HG03520 (cell line): ENCODE results near the gene TCEAL6.
"Not testable (repeated sequence)": the region's sequence is repeated elsewhere in the genome, so short reads cannot be mapped to it uniquely, and the experiment has no call there.

ENCODE experiments used
- ATAC-seq: cut with Tn5 transposase; IDR thresholded peaks from one replicate; pipeline ENCODE4 v1.9.1; 2021; ENCODE audit warnings: mild to moderate bottlenecking, moderate library complexity; ENCODE audit not compliant: unreplicated experiment

The TCEAL6 gene

GRCh38 chrX:102142274-102142673 lies at the start of gene TCEAL6:
Gene TCEAL6 (minus strand): TSS chrX:102142481.
- ATAC-seq: not testable (repeated sequence)

- ATAC-seq: no peak
These were observed 43.9 kb upstream of the TCEAL6 start for GRCh38 chrX:102185967-102186720.

GRCh38 chrX:102155806-102156179 lies 13.5 kb upstream of the TCEAL6 start, which contains the start of gene BEX5:
Gene BEX5 (minus strand): TSS chrX:102155977. CDS start chrX:102154265, 1,712 bp downstream.
- peak; percentile 93 for ATAC-seq

- peak; percentile 38 for ATAC-seq
These were observed 12.9 kb upstream of the TCEAL6 start for GRCh38 chrX:102154900-102155805.

- no peak for ATAC-seq
These were observed 12.1 kb upstream of the TCEAL6 start for GRCh38 chrX:102154218-102154860.

GRCh38 chrX:102141631-102142030 lies 650 bp downstream of the TCEAL6 start:
- not testable (repeated sequence) for ATAC-seq

GRCh38 chrX:102140876-102141275 lies 1.4 kb downstream of the TCEAL6 start:
- not testable (repeated sequence) for ATAC-seq

GRCh38 chrX:102138064-102138463 lies 4.2 kb downstream of the TCEAL6 start:
- ATAC-seq: no peak

GRCh38 chrX:102129473-102129872 lies 12.8 kb downstream of the TCEAL6 start:
- ATAC-seq: no peak

GRCh38 chrX:102126863-102127262 lies 15.4 kb downstream of the TCEAL6 start:
- no peak for ATAC-seq

- ATAC-seq: not testable (repeated sequence)
These were observed 16.0 kb downstream of the TCEAL6 start for GRCh38 chrX:102126080-102126818.

- not testable (repeated sequence) for ATAC-seq
These were observed 16.8 kb downstream of the TCEAL6 start, which contains the start of gene TCEAL2 for GRCh38 chrX:102125436-102125835. Gene TCEAL2 (plus strand): TSS chrX:102125679. CDS start chrX:102126831, 1,152 bp downstream.

GRCh38 chrX:102125014-102125413 lies 17.3 kb downstream of the TCEAL6 start:
- ATAC-seq: not testable (repeated sequence)

- ATAC-seq: no peak
These were observed 26.5 kb downstream of the TCEAL6 start for GRCh38 chrX:102115748-102116147.

- ATAC-seq: no peak
These were observed 28.9 kb downstream of the TCEAL6 start for GRCh38 chrX:102113367-102113766.
